K562 (cell line): ENCODE results near the gene GLI3. TPM values are rescaled to one million over a fixed set of nuclear protein-coding genes. Genes with fewer than 3 reads are reported as not detected.

ENCODE experiments used
- ATAC-seq: fragments of 200-7000 bp; cut with Tn5 transposase; 3 replicates; pipeline ENCODE4 v1.9.1; 2020; ENCODE audit warnings: moderate library complexity
- BruUV-seq: library from RNA; stranded (reverse); fragments of 400-500 nt; replicated peaks from 2 replicates; lab custom pipeline; 2021; lab: Mats Ljungman, UMichigan
- CTCF ChIA-PET: fragments of 300-600 bp; formaldehyde crosslinking; extraction: SDS; loops from one replicate; lab custom pipeline; 2021; ENCODE audit warnings: low intra/inter-chr PET ratio; lab: Yijun Ruan, JAX
- POLR2A ChIA-PET: fragments of 300-600, 350-650 bp; sonication (Branson Sonifier 250); formaldehyde crosslinking; extraction: SDS; loops from one replicate; lab custom pipeline; 2021; ENCODE audit warnings: antibody characterized with exemption, inconsistent platforms; lab: Yijun Ruan, JAX
- DNase-seq, 4 experiments: peaks; one replicate each; pipeline versions ENCODE4 v3.0.0 to v3.0.0-alpha.2; 2011 to 2018; ENCODE audit warnings: low spot score in 3 of 4, mixed read lengths in 3 of 4; ENCODE audit errors: extremely low read depth in 1 of 4
- FAIRE-seq: peaks from 2 replicates; lab custom pipeline; 2011; peaks lifted over from hg19 to GRCh38; lab: Jason Lieb, UNC
- H2AFZ ChIP-seq: 2 replicates; pipeline ENCODE4 v1.6.0; 2011; ENCODE audit warnings: low read depth, low read length, control low read depth, inconsistent platforms
- H3K27ac ChIP-seq: fragments of 200-600 bp; 3 replicates; pipeline ENCODE4 v1.8.0; 2011; ENCODE audit warnings: low read depth, mild to moderate bottlenecking, control low read depth, inconsistent platforms, low read length, moderate library complexity, mixed read lengths; ENCODE audit errors: extremely low read depth
- H3K27me3 ChIP-seq, 2 experiments: fragments of 300-600 bp in 1 of 2; 2 replicates in 1 of 2; 3 replicates in 1 of 2; pipeline versions ENCODE4 v1.6.0 to v1.8.0; 2011; ENCODE audit warnings: inconsistent platforms in 2 of 2, low read length in 2 of 2, mild to moderate bottlenecking in 1 of 2, mixed read lengths in 1 of 2, moderate library complexity in 1 of 2; ENCODE audit not compliant: control insufficient read depth in 2 of 2, insufficient read depth in 2 of 2
- H3K36me3 ChIP-seq: fragments of 300-600 bp; 3 replicates; pipeline ENCODE4 v1.8.0; 2011; ENCODE audit warnings: mild to moderate bottlenecking, low read length, inconsistent platforms; ENCODE audit not compliant: control insufficient read depth, insufficient read depth
- H3K4me1 ChIP-seq, 2 experiments: fragments of 200-600 bp in 1 of 2; replicated peaks in 1 of 2; 2 replicates in 1 of 2; 3 replicates in 1 of 2; pipeline versions ENCODE4 v1.5.1 to v1.8.0; 2011; ENCODE audit warnings: inconsistent platforms in 2 of 2, low read length in 2 of 2, mild to moderate bottlenecking in 1 of 2, mixed read lengths in 1 of 2, moderate library complexity in 1 of 2; ENCODE audit not compliant: control insufficient read depth in 2 of 2, insufficient read depth in 2 of 2
- H3K4me2 ChIP-seq: 2 replicates; pipeline ENCODE4 v1.6.1; 2011; ENCODE audit warnings: low read length, control low read depth, inconsistent platforms, mixed read lengths; ENCODE audit not compliant: insufficient read depth
- H3K4me3 ChIP-seq: fragments of 200-600 bp; sonication (generic), shearing (Covaris generic); 2 replicates; pipeline ENCODE4 v1.5.1; 2016; ENCODE audit warnings: control low read depth, inconsistent platforms
- H3K79me2 ChIP-seq: fragments of 200-600 bp; 3 replicates; pipeline ENCODE4 v1.8.0; 2011; ENCODE audit warnings: low read length, inconsistent platforms; ENCODE audit not compliant: control insufficient read depth, insufficient read depth
- H3K9ac ChIP-seq, 2 experiments: 2 replicates each; pipeline versions ENCODE4 v1.6.0 to v1.6.1; 2011; ENCODE audit warnings: low read depth in 2 of 2, low read length in 2 of 2, control low read depth in 1 of 2, inconsistent platforms in 1 of 2, mild to moderate bottlenecking in 1 of 2, mixed read lengths in 1 of 2; ENCODE audit not compliant: insufficient read depth in 1 of 2
- H3K9me1 ChIP-seq: one replicate; pipeline ENCODE4 v1.6.0; 2011; ENCODE audit warnings: inconsistent platforms, mild to moderate bottlenecking, low read length, moderate library complexity; ENCODE audit not compliant: control insufficient read depth, insufficient read depth
- H3K9me3 ChIP-seq: replicated peaks from 2 replicates; pipeline ENCODE4 v1.5.1; 2011; ENCODE audit warnings: low read depth, low read length, inconsistent platforms; ENCODE audit not compliant: control insufficient read depth, insufficient read depth
- H4K20me1 ChIP-seq: replicated peaks from 2 replicates; pipeline ENCODE4 v1.6.1; 2011; ENCODE audit warnings: low read length, inconsistent platforms, mixed read lengths; ENCODE audit not compliant: control insufficient read depth, insufficient read depth
- BRD9 ChIP-seq: fragments of 450-650 bp; IDR thresholded peaks from 2 replicates; pipeline ENCODE4 v1.6.1; 2018; ENCODE audit warnings: low read depth; ENCODE audit not compliant: partially characterized antibody
- CC2D1A ChIP-seq: fragments of 450-650 bp; IDR thresholded peaks from 2 replicates; pipeline ENCODE4 v1.6.1; 2017; ENCODE audit warnings: mild to moderate bottlenecking
- GTF2F1 ChIP-seq: IDR thresholded peaks from 2 replicates; pipeline ENCODE4 v1.6.1; 2011; ENCODE audit warnings: low read depth, low read length, improper control_type of control experiment
- HNRNPK ChIP-seq: fragments of 200-400 bp; formaldehyde crosslinking; IDR thresholded peaks from one replicate; pipeline ENCODE4 v1.6.1; 2018; ENCODE audit warnings: mild to moderate bottlenecking, low read depth, low read length; ENCODE audit not compliant: poor library complexity, severe bottlenecking
- NR3C1 ChIP-seq: sonication (generic); formaldehyde crosslinking; IDR thresholded peaks from 2 replicates; pipeline ENCODE4 v1.8.1; 2022; ENCODE audit warnings: missing genetic modification reagents
- OTX1 ChIP-seq: fragments of 450-650 bp; formaldehyde crosslinking; IDR thresholded peaks from 2 replicates; pipeline ENCODE4 v1.4.0; 2022; ENCODE audit warnings: mild to moderate bottlenecking
- PRMT5 ChIP-seq: sonication (generic); formaldehyde crosslinking; IDR thresholded peaks from 2 replicates; pipeline ENCODE4 v1.5.0; 2020; ENCODE audit warnings: missing genetic modification reagents
- RBM34 ChIP-seq: fragments of 200-400 bp; formaldehyde crosslinking; IDR thresholded peaks from 2 replicates; pipeline ENCODE4 v1.6.1; 2018; ENCODE audit warnings: low read length, borderline replicate concordance; ENCODE audit not compliant: insufficient read depth
- SOX6 ChIP-seq: fragments of 450-650 bp; IDR thresholded peaks from 2 replicates; pipeline ENCODE4 v1.6.1; 2014; ENCODE audit warnings: mild to moderate bottlenecking
- SRSF7 ChIP-seq: fragments of 200-400 bp; formaldehyde crosslinking; optimal IDR thresholded peaks from 2 replicates; pipeline ENCODE3; 2017; ENCODE audit warnings: mild to moderate bottlenecking, low read depth, low read length
- TAL1 ChIP-seq: fragments of 450-650 bp; IDR thresholded peaks from 2 replicates; pipeline ENCODE4 v1.6.1; 2016; ENCODE audit warnings: mild to moderate bottlenecking
- YY1 ChIP-seq, 3 experiments: IDR thresholded peaks; 2 replicates each; pipeline ENCODE4 v1.6.1; 2011; ENCODE audit warnings: low read length in 2 of 3, mild to moderate bottlenecking in 2 of 3, moderate library complexity in 2 of 3, borderline replicate concordance in 1 of 3, control low read depth in 1 of 3, low read depth in 1 of 3; ENCODE audit not compliant: insufficient read depth in 3 of 3, insufficient replicate concordance in 2 of 3, control insufficient read depth in 1 of 3, insufficient read length in 1 of 3; ENCODE audit errors: extremely low read depth in 1 of 3
- ZNF146 ChIP-seq: IDR thresholded peaks from one replicate; pipeline ENCODE4 v1.6.1; 2018; ENCODE audit warnings: missing compliant biosample characterization; ENCODE audit not compliant: unreplicated experiment
- ZNF165 ChIP-seq: fragments of 250-450 bp; sonication (Bioruptor Pico); IDR thresholded peaks from 2 replicates; pipeline ENCODE4 v1.4.0; 2020; ENCODE audit warnings: borderline replicate concordance
- ZNF518B ChIP-seq: fragments of 250-450 bp; sonication (Bioruptor Pico); IDR thresholded peaks from 2 replicates; pipeline ENCODE4 v1.5.0; 2021; ENCODE audit warnings: mild to moderate bottlenecking, moderate library complexity
- WGBS: fragments of 100-300 bp; shearing (Covaris generic); methylation state at CpG from one replicate; pipeline ENCODE4 v1.1.6; 2016; ENCODE audit warnings: low coverage, mixed read lengths; ENCODE audit not compliant: insufficient coverage; ENCODE audit errors: missing lambda C conversion rate; 5-methylcytosine and 5-hydroxymethylcytosine counted together
- in situ Hi-C: fragments of 300-500 bp; cut with MboI; formaldehyde crosslinking; loops from 4 replicates; pipeline ENCODE4 v1.15.0; 2018; ENCODE audit warnings: inconsistent platforms, mixed read lengths
- intact Hi-C: fragments of 100-400 bp; cut with micrococcal nuclease; formaldehyde crosslinking; loops from 2 replicates; pipeline ENCODE4 v1.14.2; 2022
- polyA plus RNA-seq, 8 experiments: library from polyadenylated mRNA; depleted of rRNA in 4 of 8; stranded (reverse) in 5 of 8; unstranded in 3 of 8; fragments of >200 nt; fragmentation: Nextera tagmentation in 2 of 8; fragmentation: Illumina TruSeq in 1 of 8; extraction: Ambion mirVana in 2 of 8; extraction: Trizol in 1 of 8; gene quantifications; 2 replicates each; pipeline versions ENCODE4 v1.2.1 to v1.2.3, GENCODE V29; 2011 to 2014; ENCODE audit warnings: inconsistent platforms in 1 of 8, missing spikeins in 1 of 8
- total RNA-seq, 7 experiments: library from RNA; depleted of rRNA in 6 of 7; stranded (reverse); fragments of >200 nt in 6 of 7; fragmentation: Illumina TruSeq in 2 of 7; extraction: Trizol in 2 of 7; gene quantifications; 2 replicates each; pipeline versions ENCODE4 v1.2.1 to v1.2.3, GENCODE V29; 2011 to 2021; ENCODE audit warnings: low replicate concordance in 1 of 7

Gene GLI3
- total and polyA plus RNA-seq, 9 of the 15 experiments (the other 6 are each of a cell fraction or from before 2014, with no cell fraction given) = 0.01 to 0.18 (median 0.07) TPM; not detected in 6

GRCh38 chr7:42217548-42217947 lies 19.5 kb downstream of the GLI3 start:
- Histone ChIP-seq H3K4me1 (no peaks in the 10 kb centered on the region), H3K4me2 (no peak overlapping the region), H3K9me3 (no peaks in the 10 kb centered on the region), H3K27ac (no peak overlapping the region), H3K27me3 (peaks cover 5 to 8% of the 10 kb centered on the region in 2 experiments; a peak in 2 of 5 replicates), H3K9ac (no peak overlapping the region), H4K20me1 (no peaks in the 10 kb centered on the region), H3K4me3 (no peak overlapping the region), H3K36me3 (no peaks in the 10 kb centered on the region), H3K79me2 (no peaks in the 10 kb centered on the region), H2AFZ (no peak overlapping the region), H3K9me1 (no peaks in the 10 kb centered on the region)
- intact Hi-C loops = no loop called here
- 5% methylated on average over 5 of the region's 5 CpGs for WGBS
- POLR2A ChIA-PET = no interaction called here
- no peak for DNase-seq
- CTCF ChIA-PET = no interaction called here
- in situ Hi-C loops = no loop called here
- no peak for FAIRE-seq
- no TSS peak for BruUV-seq
- ATAC-seq = no peak
- TF ChIP-seq BRD9 (no peak), SRSF7 (no peak), NR3C1 (no peak)

- 0 out of 3 replicates have a peak, but pooled peaks have one; percentile 45 for ATAC-seq
- ChIA-PET CTCF (no interaction called here), POLR2A (no interaction called here)
- H3K27ac ChIP-seq = no peak overlapping the region
- FAIRE-seq = no peak
- peaks cover 5 to 8% of the 10 kb centered on the region in 2 experiments; a peak in 2 of 5 replicates for H3K27me3 ChIP-seq
- H3K36me3 ChIP-seq = no peaks in the 10 kb centered on the region
- peak in 1 of 4 experiments; percentile 4 for DNase-seq
- H3K4me1 ChIP-seq = no peaks in the 10 kb centered on the region
- H3K4me3 ChIP-seq = no peak overlapping the region
- H3K9ac ChIP-seq = no peak overlapping the region
- no peaks in the 10 kb centered on the region for H3K9me1 ChIP-seq
- no peak overlapping the region for H2AFZ ChIP-seq
- no peaks in the 10 kb centered on the region for H3K79me2 ChIP-seq
- no peaks in the 10 kb centered on the region for H4K20me1 ChIP-seq
- in situ Hi-C loops (no loop called here), intact Hi-C loops (no loop called here)
- H3K9me3 ChIP-seq = no peaks in the 10 kb centered on the region
- no TSS peak for BruUV-seq
- H3K4me2 ChIP-seq = no peak overlapping the region
- WGBS = 0% methylated on average over 6 of the region's 6 CpGs
- TF ChIP-seq ZNF165 (CRISPR knock-in tag) = no peak
- no peak for TF ChIP-seq RBM34
- TF ChIP-seq HNRNPK = no peak
- TF ChIP-seq ZNF146 = no peak
- no peak for TF ChIP-seq ZNF518B
- TF ChIP-seq OTX1 (CRISPR knock-in tag) = no peak
- no peak for TF ChIP-seq TAL1
- no peak for TF ChIP-seq GTF2F1
- no peak for TF ChIP-seq YY1 (IDR thresholded peaks at IDR 0.05; ENCODE audit: borderline replicate concordance in 1 of 3, control insufficient read depth in 1 of 3, extremely low read depth in 1 of 3, insufficient read depth in 3 of 3, insufficient read length in 1 of 3, insufficient replicate concordance in 2 of 3, low read depth in 1 of 3, low read length in 2 of 3)
- no peak for TF ChIP-seq SOX6
- TF ChIP-seq PRMT5 = no peak
- TF ChIP-seq CC2D1A = no peak
Measured at GRCh38 chr7:42217053-42217452, 20.0 kb downstream of the GLI3 start.
